GM23338 (cell line): ENCODE measurements around the gene HOXC5. TPM values are rescaled to one million over a fixed set of nuclear protein-coding genes. Genes with fewer than 3 reads are reported as not detected.
A peak's percentile ranks its signal among the peaks of the same experiment; 100 is the strongest.

Source experiments
- ATAC-seq: fragments of 200-7000 bp; cut with Tn5 transposase; 3 replicates; pipeline ENCODE4 v1.9.1; 2020
- DNase-seq: peaks from one replicate; pipeline ENCODE4 v3.0.0-alpha.2; 2015; ENCODE audit warnings: low spot score
- H2AFZ ChIP-seq: fragments of 200-600 bp; sonication (generic); 2 replicates; pipeline ENCODE4 v1.8.0; 2016; ENCODE audit warnings: antibody characterized with exemption, mild to moderate bottlenecking, moderate library complexity
- H3F3A ChIP-seq: fragments of 200-600 bp; sonication (generic); replicated peaks from 2 replicates; pipeline ENCODE4 v1.8.0; 2017; ENCODE audit warnings: antibody characterized with exemption, mixed run types, low read depth
- H3K27ac ChIP-seq: fragments of 200-600 bp; sonication (generic); 2 replicates; pipeline ENCODE4 v1.6.1; 2016; ENCODE audit warnings: low read depth
- H3K27me3 ChIP-seq: fragments of 200-600 bp; sonication (generic); 2 replicates; pipeline ENCODE4 v1.8.0; 2016; ENCODE audit warnings: mild to moderate bottlenecking, mixed run types, moderate library complexity; ENCODE audit not compliant: insufficient read depth
- H3K36me3 ChIP-seq: fragments of 200-600 bp; sonication (generic); 2 replicates; pipeline ENCODE4 v1.8.0; 2016; ENCODE audit warnings: mild to moderate bottlenecking; ENCODE audit not compliant: insufficient read depth
- H3K4me1 ChIP-seq: fragments of 200-600 bp; sonication (generic); 2 replicates; pipeline ENCODE4 v1.8.0; 2016; ENCODE audit warnings: mild to moderate bottlenecking, moderate library complexity; ENCODE audit not compliant: insufficient read depth
- H3K4me2 ChIP-seq: fragments of 200-600 bp; sonication (generic); 2 replicates; pipeline ENCODE4 v1.7.1; 2017; ENCODE audit warnings: mixed run types
- H3K4me3 ChIP-seq: fragments of 200-600 bp; sonication (generic); 2 replicates; pipeline ENCODE4 v1.6.1; 2016; ENCODE audit warnings: mixed run types
- H3K79me2 ChIP-seq: fragments of 200-600 bp; sonication (generic); replicated peaks from 2 replicates; pipeline ENCODE4 v1.8.0; 2017; ENCODE audit warnings: mild to moderate bottlenecking; ENCODE audit not compliant: insufficient read depth
- H3K9me2 ChIP-seq: fragments of 200-600 bp; sonication (generic); 2 replicates; pipeline ENCODE4 v1.8.0; 2017; ENCODE audit not compliant: insufficient read depth
- H4K20me1 ChIP-seq: fragments of 200-600 bp; sonication (generic); replicated peaks from 2 replicates; pipeline ENCODE4 v1.8.0; 2017; ENCODE audit warnings: mild to moderate bottlenecking; ENCODE audit not compliant: insufficient read depth
- H3K27ac Mint-ChIP-seq: 2 replicates; pipeline ENCODE4 v1.8.0; 2020; ENCODE audit warnings: inconsistent platforms, mild to moderate bottlenecking, moderate library complexity, mixed read lengths
- H3K27me3 Mint-ChIP-seq: 3 replicates; pipeline ENCODE4 v1.8.0; 2022; ENCODE audit warnings: low read depth, mild to moderate bottlenecking, moderate library complexity, mixed read lengths, inconsistent platforms; ENCODE audit not compliant: insufficient read depth, poor library complexity
- H3K36me3 Mint-ChIP-seq: 3 replicates; pipeline ENCODE4 v1.8.0; 2021; ENCODE audit warnings: low read depth, mild to moderate bottlenecking, inconsistent platforms, moderate library complexity, mixed read lengths
- H3K4me1 Mint-ChIP-seq: 3 replicates; pipeline ENCODE4 v1.8.0; 2020; ENCODE audit warnings: mild to moderate bottlenecking, inconsistent platforms, mixed read lengths
- H3K4me3 Mint-ChIP-seq: 3 replicates; pipeline ENCODE4 v1.8.0; 2021; ENCODE audit warnings: moderate library complexity, mild to moderate bottlenecking, inconsistent platforms, mixed read lengths
- H3K9me3 Mint-ChIP-seq: 3 replicates; pipeline ENCODE4 v1.8.0; 2020; ENCODE audit warnings: moderate library complexity, mild to moderate bottlenecking, inconsistent platforms, mixed read lengths
- EZH2 ChIP-seq: fragments of 200-600 bp; sonication (generic); IDR thresholded peaks from one replicate; pipeline ENCODE4 v1.8.0; 2017; ENCODE audit warnings: antibody characterized with exemption, mild to moderate bottlenecking, low read depth; ENCODE audit not compliant: unreplicated experiment
- EZH2phosphoT487 ChIP-seq: fragments of 200-600 bp; sonication (generic); IDR thresholded peaks from one replicate; pipeline ENCODE4 v1.8.1; 2018; ENCODE audit warnings: antibody characterized with exemption; ENCODE audit not compliant: unreplicated experiment
- NANOG ChIP-seq: IDR thresholded peaks from 2 replicates; pipeline ENCODE4 v1.6.1; 2016; ENCODE audit warnings: antibody characterized with exemption, borderline replicate concordance
- ZNF114 ChIP-seq: fragments of 250-450 bp; sonication (Bioruptor Pico); IDR thresholded peaks from 2 replicates; pipeline ENCODE4 v1.5.0; 2020; ENCODE audit warnings: mild to moderate bottlenecking, moderate library complexity
- polyA plus RNA-seq: library from polyadenylated mRNA; unstranded; fragments of >200 nt; fragmentation: Nextera tagmentation; extraction: Ambion mirVana; gene quantifications from 2 replicates; pipeline ENCODE4 v1.2.1, GENCODE V29; 2016
- total RNA-seq: library from RNA; depleted of rRNA; stranded (reverse); fragments of >200 nt; shearing (Covaris generic); gene quantifications from 2 replicates; pipeline ENCODE4 v1.2.3, GENCODE V29; 2014
- TF ChIP-seq, protein P1 (sequence below): IDR thresholded peaks from 2 replicates; pipeline ENCODE4 v1.6.1; 2016; ENCODE audit warnings: antibody characterized with exemption

HOXC5 gene
- total and polyA plus RNA-seq, 2 experiments from 2014 or later: not detected

- Histone ChIP-seq H3K4me1 (peaks cover 43% of the 10 kb centered on the region), H2AFZ (no peak overlapping the region), H3F3A (peaks cover 47% of the 10 kb centered on the region; the same call in 1 of the 2 replicates), H3K79me2 (no peaks in the 10 kb centered on the region), H3K27me3 (peaks cover 100% of the 10 kb centered on the region), H3K4me3 (0 out of 2 replicates have a peak overlapping the region, but pooled peaks have one; percentile 26), H4K20me1 (peaks cover 57% of the 10 kb centered on the region), H3K27ac (no peak overlapping the region), H3K4me2 (0 out of 2 replicates have a peak overlapping the region, but pooled peaks have one; percentile 36), H3K36me3 (no peaks in the 10 kb centered on the region; the same call in 1 of the 2 replicates), H3K9me2 (no peaks in the 10 kb centered on the region)
- no peaks in the 10 kb centered on the region; the same call in 2 of the 3 replicates for H3K36me3 Mint-ChIP-seq
- H3K9me3 Mint-ChIP-seq: peaks cover 3% of the 10 kb centered on the region; the same call in 2 of the 3 replicates
- H3K27me3 Mint-ChIP-seq: peaks cover 100% of the 10 kb centered on the region
- TF ChIP-seq EZH2phosphoT487 (peak; percentile 79), NANOG (no peak), EZH2 (peak; percentile 86), ZNF114 (CRISPR knock-in tag) (no peak)
- TF ChIP-seq, protein P1, sequence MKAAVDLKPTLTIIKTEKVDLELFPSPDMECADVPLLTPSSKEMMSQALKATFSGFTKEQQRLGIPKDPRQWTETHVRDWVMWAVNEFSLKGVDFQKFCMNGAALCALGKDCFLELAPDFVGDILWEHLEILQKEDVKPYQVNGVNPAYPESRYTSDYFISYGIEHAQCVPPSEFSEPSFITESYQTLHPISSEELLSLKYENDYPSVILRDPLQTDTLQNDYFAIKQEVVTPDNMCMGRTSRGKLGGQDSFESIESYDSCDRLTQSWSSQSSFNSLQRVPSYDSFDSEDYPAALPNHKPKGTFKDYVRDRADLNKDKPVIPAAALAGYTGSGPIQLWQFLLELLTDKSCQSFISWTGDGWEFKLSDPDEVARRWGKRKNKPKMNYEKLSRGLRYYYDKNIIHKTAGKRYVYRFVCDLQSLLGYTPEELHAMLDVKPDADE: no peak
- H3K4me3 Mint-ChIP-seq: no peak overlapping the region; the same call in 2 of the 3 replicates
- peaks cover 23% of the 10 kb centered on the region for H3K4me1 Mint-ChIP-seq
- H3K27ac Mint-ChIP-seq: no peak overlapping the region
- peak; percentile 65 for DNase-seq
- peak; percentile 54 for ATAC-seq
Observed at GRCh38 chr12:54024127-54024526, 8.7 kb upstream of the HOXC5 start.

- Histone ChIP-seq H3K9me2 (no peaks in the 10 kb centered on the region), H3K36me3 (no peaks in the 10 kb centered on the region; the same call in 1 of the 2 replicates), H3K4me2 (no peak overlapping the region), H2AFZ (no peak overlapping the region), H3K4me3 (no peak overlapping the region), H3F3A (peaks cover 43% of the 10 kb centered on the region; the same call in 1 of the 2 replicates), H3K79me2 (no peaks in the 10 kb centered on the region), H3K27ac (no peak overlapping the region), H3K4me1 (peaks cover 41% of the 10 kb centered on the region), H3K27me3 (peaks cover 100% of the 10 kb centered on the region), H4K20me1 (peaks cover 57% of the 10 kb centered on the region)
- Mint-ChIP-seq H3K4me1 (peaks cover 24% of the 10 kb centered on the region), H3K27me3 (peaks cover 100% of the 10 kb centered on the region), H3K9me3 (peaks cover 3% of the 10 kb centered on the region; the same call in 2 of the 3 replicates), H3K4me3 (no peak overlapping the region), H3K27ac (no peak overlapping the region), H3K36me3 (no peaks in the 10 kb centered on the region; the same call in 2 of the 3 replicates)
- DNase-seq (no peak), ATAC-seq (no peak)
- TF ChIP-seq EZH2 (peak; percentile 85), EZH2phosphoT487 (no peak)
Observed at GRCh38 chr12:54024581-54025305, 8.1 kb upstream of the HOXC5 start.
